Right atrium auricular region (tissue), 2 donors: ENCODE measurements around the gene ANKFY1. TPM values are rescaled to one million over a fixed set of nuclear protein-coding genes. Genes with fewer than 3 reads are reported as not detected.
"Not testable (repeated sequence)": the region's sequence is repeated elsewhere in the genome, so short reads cannot be mapped to it uniquely, and the experiment has no call there.

ENCODE experiments used
- DNase-seq: peaks from one replicate; pipeline ENCODE4 v3.0.0-alpha.2; 2019; ENCODE audit warnings: low spot score
- H3K27ac ChIP-seq, 2 donors: fragments of 200-600 bp; sonication (generic); 1 replicate in 1 of 2; 2 replicates in 1 of 2; pipeline ENCODE4 v1.5.1; 2016 to 2019
- H3K27me3 ChIP-seq, 2 donors: fragments of 200-600 bp; sonication (generic); one replicate each; pipeline versions ENCODE4 v1.5.1 to v1.6.0; 2017 to 2019
- H3K36me3 ChIP-seq: fragments of 200-600 bp; sonication (generic); one replicate; pipeline ENCODE4 v1.5.1; 2016
- H3K4me1 ChIP-seq, 2 donors: fragments of 200-600 bp; sonication (generic); one replicate each; pipeline versions ENCODE4 v1.5.1 to v1.6.0; 2017 to 2019
- H3K4me3 ChIP-seq, 2 donors: fragments of 200-600 bp; sonication (generic); 1 replicate in 1 of 2; 2 replicates in 1 of 2; pipeline ENCODE4 v1.5.1; 2017 to 2019; ENCODE audit warnings: mild to moderate bottlenecking in 1 of 2, moderate library complexity in 1 of 2
- H3K9me3 ChIP-seq, 2 donors: fragments of 200-600 bp; sonication (generic); one replicate each; pipeline ENCODE4 v1.5.1; 2019
- total RNA-seq, 2 donors: library from RNA; depleted of rRNA; stranded (reverse); fragments of >200 nt; gene quantifications; one replicate each; pipeline ENCODE4 v1.1.0, GENCODE V29; 2016
- TF ChIP-seq, protein P1 (sequence below), 2 donors: fragments of 200-600 bp; sonication (generic); IDR thresholded peaks; one replicate each; pipeline ENCODE4 v1.5.1; 2019; ENCODE audit warnings: antibody characterized with exemption in 2 of 2

Gene ANKFY1
- total RNA-seq, 2 donors from 2014 or later, result 13.9 to 16.7 TPM

DNA sequence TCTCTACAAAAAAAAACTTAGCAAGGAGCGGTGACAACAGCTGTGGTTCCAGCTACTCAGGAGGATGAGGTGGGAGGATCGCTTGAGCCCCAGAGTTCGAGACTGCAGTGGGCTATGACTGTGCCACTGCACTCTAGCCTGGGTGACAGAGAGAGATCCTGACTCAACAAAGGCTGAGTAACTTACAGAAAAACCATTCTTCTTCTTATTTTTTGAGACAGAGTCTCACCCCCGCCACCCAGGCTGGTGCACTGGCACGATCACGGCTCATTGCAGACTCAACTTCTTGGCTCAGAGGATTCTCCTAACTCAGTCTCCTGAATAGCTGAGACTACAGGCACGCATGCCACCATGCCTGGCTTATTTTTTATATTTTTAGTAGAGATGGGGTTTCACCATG, 64.8 kb downstream of the ANKFY1 start:
- H3K27ac ChIP-seq, result no peak overlapping the region
- TF ChIP-seq, protein P1, sequence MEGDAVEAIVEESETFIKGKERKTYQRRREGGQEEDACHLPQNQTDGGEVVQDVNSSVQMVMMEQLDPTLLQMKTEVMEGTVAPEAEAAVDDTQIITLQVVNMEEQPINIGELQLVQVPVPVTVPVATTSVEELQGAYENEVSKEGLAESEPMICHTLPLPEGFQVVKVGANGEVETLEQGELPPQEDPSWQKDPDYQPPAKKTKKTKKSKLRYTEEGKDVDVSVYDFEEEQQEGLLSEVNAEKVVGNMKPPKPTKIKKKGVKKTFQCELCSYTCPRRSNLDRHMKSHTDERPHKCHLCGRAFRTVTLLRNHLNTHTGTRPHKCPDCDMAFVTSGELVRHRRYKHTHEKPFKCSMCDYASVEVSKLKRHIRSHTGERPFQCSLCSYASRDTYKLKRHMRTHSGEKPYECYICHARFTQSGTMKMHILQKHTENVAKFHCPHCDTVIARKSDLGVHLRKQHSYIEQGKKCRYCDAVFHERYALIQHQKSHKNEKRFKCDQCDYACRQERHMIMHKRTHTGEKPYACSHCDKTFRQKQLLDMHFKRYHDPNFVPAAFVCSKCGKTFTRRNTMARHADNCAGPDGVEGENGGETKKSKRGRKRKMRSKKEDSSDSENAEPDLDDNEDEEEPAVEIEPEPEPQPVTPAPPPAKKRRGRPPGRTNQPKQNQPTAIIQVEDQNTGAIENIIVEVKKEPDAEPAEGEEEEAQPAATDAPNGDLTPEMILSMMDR (IDR thresholded peaks at IDR 0.05), result no peak
- no peaks in the 10 kb centered on the region for H3K9me3 ChIP-seq
- no peak overlapping the region for H3K4me3 ChIP-seq
- H3K4me1 ChIP-seq, result peaks cover 0 to 3% of the 10 kb centered on the region in 2 donors
- no peak for DNase-seq
- peaks cover 34% of the 10 kb centered on the region for H3K36me3 ChIP-seq
- H3K27me3 ChIP-seq, result no peaks in the 10 kb centered on the region

DNA sequence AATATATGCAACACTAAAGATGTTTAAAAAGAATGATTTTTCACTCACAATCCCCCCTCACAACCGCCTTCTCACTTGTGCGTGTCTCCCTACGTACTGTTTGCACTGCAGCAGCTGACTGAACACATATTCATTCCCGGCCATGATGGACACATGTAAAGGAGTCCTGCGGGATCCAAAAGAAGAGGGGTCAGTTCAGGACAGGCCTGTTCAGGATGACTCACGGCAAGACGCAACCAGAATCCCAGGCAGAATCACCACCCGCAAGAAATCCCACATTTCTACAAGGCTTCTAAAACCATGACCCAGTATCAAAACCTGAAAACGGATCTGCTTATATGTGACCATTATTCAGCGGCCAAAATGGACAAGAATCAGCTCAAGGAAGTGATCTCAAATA, 68.5 kb downstream of the ANKFY1 start:
- Histone ChIP-seq H3K36me3 (peaks cover 40% of the 10 kb centered on the region), H3K27me3 (no peaks in the 10 kb centered on the region), H3K4me1 (no peaks in the 10 kb centered on the region), H3K4me3 (no peak overlapping the region), H3K27ac (no peak overlapping the region), H3K9me3 (no peaks in the 10 kb centered on the region)
- TF ChIP-seq, protein P1 (IDR thresholded peaks at IDR 0.05), result no peak
- no peak for DNase-seq

DNA sequence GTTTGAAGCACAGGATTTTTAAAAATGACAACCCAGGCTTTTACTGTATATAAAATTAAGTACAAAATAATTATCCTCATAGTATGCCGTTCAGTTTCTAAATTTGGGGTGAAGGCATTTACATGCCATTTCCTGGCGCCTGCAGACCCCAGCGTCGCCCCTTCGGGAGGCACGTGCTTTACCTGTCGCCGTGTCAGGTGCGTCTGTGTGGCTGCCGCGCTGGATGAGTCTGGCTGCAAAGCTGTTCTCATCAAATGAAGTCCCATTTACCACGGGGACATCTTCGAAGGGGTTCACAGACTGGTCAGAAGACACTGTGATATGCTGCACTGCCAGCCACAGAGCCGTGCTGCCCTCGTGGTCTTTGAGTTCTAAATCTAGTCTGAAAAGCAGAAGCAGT, 69.0 kb downstream of the ANKFY1 start:
- H3K4me1 ChIP-seq, result no peaks in the 10 kb centered on the region
- no peak overlapping the region for H3K27ac ChIP-seq
- H3K27me3 ChIP-seq, result no peaks in the 10 kb centered on the region
- no peaks in the 10 kb centered on the region for H3K9me3 ChIP-seq
- peaks cover 40% of the 10 kb centered on the region for H3K36me3 ChIP-seq
- TF ChIP-seq, protein P1 (IDR thresholded peaks at IDR 0.05), result no peak
- DNase-seq, result no peak
- no peak overlapping the region for H3K4me3 ChIP-seq

DNA sequence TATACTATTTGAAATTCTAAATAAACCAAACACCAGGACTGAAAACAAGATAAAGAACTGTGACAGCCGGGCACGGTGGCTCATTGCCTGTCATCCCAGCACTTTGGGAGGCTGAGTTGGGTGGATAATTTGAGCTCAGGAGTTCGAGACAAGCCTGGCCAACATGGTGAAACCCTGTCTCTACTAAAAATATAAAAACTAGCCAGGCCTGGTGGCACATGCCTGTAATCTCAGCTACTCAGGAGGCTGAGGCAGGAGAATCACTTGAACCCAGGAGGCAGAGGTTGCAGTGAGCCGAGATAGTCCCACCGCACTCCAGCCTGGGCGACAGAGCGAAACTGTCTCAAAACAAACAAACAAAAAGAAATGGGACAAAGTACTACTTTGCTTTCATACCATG, 73.0 kb downstream of the ANKFY1 start:
- not testable (repeated sequence) for H3K4me3 ChIP-seq
- peaks cover 43% of the 10 kb centered on the region for H3K36me3 ChIP-seq
- H3K27ac ChIP-seq, result peak overlapping the region; percentile 29 to 48

GRCh38 chr17:4189280-4189679, 74.5 kb downstream of the ANKFY1 start:
- no peak for DNase-seq
- Histone ChIP-seq H3K4me1 (peaks cover 0 to 6% of the 10 kb centered on the region in 2 donors), H3K36me3 (peaks cover 45% of the 10 kb centered on the region), H3K4me3 (no peak overlapping the region), H3K27me3 (no peaks in the 10 kb centered on the region), H3K9me3 (no peaks in the 10 kb centered on the region), H3K27ac (no peak overlapping the region)
- TF ChIP-seq, protein P1 (IDR thresholded peaks at IDR 0.05), result no peak

More for the DNA sequence above, 73.0 kb downstream of the ANKFY1 start:
- H3K27me3 ChIP-seq, DNase-seq, H3K9me3 ChIP-seq, H3K4me1 ChIP-seq: not testable (repeated sequence)

DNA sequence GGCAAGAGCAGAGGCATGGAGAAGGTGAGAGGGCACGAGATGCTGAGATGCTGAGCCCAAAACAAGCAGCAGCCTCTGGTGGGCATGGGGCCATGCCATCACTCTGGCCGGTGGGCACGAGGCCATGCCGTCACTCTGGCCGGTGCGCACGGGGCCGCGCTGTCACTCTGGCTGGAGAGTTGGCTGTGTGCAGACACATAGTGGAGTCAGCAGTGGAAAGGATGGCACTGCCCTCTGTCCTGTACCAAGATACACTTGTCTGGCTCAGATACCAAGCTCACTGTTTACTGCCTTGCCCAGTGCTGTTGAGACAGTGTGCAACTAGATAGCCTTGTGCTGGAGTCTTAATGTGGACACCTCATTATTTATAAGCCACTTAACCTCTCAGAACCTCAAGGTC, 75.7 kb downstream of the ANKFY1 start:
- Histone ChIP-seq H3K4me1 (peaks cover 0 to 6% of the 10 kb centered on the region in 2 donors), H3K27me3 (no peaks in the 10 kb centered on the region), H3K4me3 (no peak overlapping the region), H3K9me3 (no peaks in the 10 kb centered on the region), H3K36me3 (peaks cover 51% of the 10 kb centered on the region), H3K27ac (no peak overlapping the region)
- TF ChIP-seq, protein P1 (IDR thresholded peaks at IDR 0.05), result no peak
- no peak for DNase-seq
